HG03521 (cell line): ENCODE results near the gene CREB3L2.
"Not testable (repeated sequence)": the region's sequence is repeated elsewhere in the genome, so short reads cannot be mapped to it uniquely, and the experiment has no call there.

ENCODE experiments used
- ATAC-seq: cut with Tn5 transposase; IDR thresholded peaks from one replicate; pipeline ENCODE4 v1.9.1; 2021; ENCODE audit warnings: mild to moderate bottlenecking, moderate library complexity; ENCODE audit not compliant: unreplicated experiment

The CREB3L2 gene, protein sequence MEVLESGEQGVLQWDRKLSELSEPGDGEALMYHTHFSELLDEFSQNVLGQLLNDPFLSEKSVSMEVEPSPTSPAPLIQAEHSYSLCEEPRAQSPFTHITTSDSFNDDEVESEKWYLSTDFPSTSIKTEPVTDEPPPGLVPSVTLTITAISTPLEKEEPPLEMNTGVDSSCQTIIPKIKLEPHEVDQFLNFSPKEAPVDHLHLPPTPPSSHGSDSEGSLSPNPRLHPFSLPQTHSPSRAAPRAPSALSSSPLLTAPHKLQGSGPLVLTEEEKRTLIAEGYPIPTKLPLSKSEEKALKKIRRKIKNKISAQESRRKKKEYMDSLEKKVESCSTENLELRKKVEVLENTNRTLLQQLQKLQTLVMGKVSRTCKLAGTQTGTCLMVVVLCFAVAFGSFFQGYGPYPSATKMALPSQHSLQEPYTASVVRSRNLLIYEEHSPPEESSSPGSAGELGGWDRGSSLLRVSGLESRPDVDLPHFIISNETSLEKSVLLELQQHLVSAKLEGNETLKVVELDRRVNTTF

DNA sequence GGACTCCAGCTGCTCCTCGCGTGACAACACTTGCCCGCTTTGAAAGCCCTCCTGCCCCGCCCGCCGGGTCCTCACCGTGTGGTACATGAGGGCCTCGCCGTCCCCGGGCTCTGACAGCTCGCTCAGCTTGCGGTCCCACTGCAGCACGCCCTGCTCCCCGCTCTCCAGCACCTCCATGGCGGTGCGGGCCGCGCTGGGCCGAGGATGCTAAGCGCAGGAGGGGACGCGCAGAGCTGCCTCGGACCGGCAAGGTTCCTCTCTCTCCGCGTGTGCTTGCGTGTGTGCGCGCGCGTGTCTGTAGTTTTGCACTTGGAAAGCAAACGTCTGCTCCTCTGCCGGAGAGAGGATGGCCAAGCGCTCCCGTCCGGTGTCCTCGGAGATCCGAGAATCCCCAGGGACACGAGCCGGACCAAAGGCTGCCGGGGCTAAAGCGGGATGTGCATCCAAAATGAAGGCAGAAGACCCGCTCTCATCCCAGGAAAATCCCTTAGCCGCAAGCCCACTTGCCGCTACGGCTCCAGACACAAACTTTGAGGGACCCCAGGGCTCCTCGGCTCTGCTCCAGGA is at the start of gene CREB3L2:
Gene CREB3L2 (minus strand): TSS at position 558 of the 567 bp plus-strand sequence. CDS start 381 bp downstream, at position 177.
- ATAC-seq = peak; percentile 29

DNA sequence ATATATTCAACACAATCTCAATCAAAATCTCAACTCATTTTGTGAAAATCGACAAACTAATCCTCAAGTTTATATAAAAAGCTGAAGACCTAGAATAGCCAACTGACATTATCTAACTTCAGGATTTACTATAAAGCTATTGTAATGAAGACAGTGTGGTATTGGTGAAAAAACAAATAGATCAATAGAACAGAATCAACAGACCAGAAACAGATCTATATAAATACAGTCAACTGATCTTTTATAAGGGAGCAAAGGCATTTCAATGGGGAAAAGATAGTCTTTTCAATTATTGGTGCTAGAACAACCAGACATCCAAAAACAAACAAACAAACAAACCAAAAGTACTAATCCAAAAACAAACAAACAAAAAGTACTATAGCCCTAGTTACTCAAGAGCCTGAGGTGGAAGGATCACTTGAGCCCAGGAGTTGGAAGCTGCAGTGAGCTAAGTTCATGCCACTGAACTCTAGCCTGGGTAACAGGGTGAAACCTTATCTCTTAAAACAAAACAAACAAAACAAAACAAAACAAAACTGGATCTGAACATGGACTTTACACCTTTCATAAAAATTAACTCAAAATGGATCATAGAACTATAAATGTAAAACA is 47.7 kb upstream of the CREB3L2 start:
- no peak for ATAC-seq

DNA sequence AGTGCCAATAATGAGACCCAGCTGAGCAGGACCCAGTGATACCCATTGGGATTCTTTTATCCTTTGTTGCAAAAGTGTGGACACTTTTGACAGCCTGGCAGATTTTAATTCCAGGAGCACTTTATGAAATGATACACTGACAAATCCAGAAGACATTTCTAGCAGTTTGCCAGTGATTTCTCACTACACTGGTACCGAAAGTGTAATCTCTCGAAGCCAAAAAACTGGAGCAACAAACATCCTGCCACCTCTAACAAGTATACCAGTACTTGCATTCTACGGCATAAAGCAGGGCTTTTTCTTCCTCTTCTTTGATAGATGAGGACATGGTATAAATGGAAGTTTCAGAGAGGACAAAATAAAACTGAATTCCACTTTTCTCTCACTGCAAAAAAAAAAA is 46.0 kb upstream of the CREB3L2 start:
- ATAC-seq = no peak

DNA sequence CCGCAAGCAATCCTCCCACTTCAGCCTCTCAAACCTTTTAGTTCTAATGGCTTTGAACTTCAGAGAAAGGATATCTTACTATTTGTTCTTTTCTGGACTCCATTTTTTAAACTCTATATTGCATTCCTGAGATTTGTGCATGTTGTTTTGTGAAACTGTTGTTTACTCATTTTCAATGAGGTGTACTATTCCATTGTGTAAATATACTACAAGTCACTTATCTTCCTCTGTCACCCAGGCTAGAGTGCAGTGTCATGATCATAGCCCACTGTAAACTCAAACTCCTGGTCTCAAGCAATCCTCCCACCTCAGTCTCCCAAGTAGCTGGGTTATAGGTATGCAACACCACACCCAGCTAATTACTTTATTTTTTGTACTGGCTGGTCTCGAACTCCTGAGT is 43.0 kb upstream of the CREB3L2 start:
- ATAC-seq = no peak

DNA sequence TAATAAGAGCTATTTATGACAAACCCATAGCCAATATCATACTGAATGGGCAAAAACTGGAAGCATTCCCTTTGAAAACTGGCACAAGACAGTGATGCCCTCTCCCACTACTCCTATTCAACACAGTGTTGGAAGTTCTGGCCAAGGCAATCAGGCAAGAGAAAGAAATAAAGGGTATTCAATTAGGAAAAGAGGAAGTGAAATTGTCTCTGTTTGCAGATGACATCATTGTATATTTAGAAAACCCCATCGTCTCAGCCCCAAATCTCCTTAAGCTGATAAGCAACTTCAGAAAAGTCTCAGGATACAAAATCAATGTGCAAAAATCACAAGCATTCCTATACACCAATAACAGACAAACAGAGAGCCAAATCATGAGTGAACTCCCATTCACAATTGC is 38.2 kb upstream of the CREB3L2 start:
- not testable (repeated sequence) for ATAC-seq

DNA sequence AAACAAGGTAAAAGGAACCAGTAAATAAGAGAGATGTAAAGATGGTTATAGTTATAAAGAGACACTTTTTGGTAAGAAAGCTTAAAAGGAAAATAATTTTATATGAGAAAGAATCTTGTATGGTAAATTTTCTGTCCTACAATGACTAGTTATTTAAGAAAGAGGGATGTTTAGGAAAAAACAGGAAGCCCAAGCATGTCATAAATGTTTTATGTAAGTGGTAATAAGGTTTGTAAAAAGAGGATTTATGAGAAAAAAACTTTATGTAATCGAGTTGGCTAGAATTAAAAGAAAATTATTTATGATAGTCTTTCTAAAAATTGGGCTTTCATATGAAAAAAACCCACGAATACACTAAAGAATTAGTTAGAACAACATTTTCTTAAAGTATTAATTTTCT is 34.2 kb upstream of the CREB3L2 start:
- ATAC-seq = no peak

DNA sequence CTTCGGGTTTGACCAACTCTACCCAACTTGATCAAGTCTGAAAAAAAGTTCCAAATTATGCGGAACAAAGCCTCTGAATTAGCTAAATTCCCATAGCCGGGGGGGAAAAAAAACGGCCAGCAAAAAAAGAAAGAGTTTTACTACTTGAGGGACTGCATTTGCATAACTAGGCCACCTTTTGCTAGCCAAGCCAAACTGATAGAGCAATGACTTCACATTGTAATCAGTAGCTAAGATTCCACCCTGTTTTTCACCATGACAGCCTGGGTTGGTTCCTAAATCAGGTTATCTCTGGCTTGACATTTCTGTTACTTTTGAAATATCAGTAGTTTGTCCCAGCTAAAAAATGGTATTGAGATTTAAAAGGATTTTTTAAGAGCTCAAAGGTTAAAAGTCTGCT is 31.4 kb upstream of the CREB3L2 start:
- ATAC-seq = no peak

DNA sequence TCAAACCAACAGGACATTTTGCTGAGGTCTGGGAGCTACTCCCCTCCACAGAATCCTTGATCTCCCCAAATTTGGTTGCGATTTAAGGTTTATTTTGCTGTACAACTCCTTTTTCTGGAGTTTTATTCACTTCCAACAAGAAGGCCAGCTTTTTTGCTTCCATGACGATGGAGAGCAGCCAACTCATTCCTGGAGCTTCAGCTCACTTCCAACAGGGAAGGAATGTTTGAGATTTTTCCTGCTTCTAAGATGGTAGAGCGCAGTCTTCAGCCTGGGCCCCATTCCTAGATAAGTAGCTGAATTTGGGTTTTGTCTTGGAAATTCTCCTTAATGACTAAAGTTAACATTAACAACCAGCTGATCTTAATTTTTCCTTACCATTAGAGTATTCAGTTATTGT is 30.9 kb upstream of the CREB3L2 start:
- ATAC-seq = no peak

DNA sequence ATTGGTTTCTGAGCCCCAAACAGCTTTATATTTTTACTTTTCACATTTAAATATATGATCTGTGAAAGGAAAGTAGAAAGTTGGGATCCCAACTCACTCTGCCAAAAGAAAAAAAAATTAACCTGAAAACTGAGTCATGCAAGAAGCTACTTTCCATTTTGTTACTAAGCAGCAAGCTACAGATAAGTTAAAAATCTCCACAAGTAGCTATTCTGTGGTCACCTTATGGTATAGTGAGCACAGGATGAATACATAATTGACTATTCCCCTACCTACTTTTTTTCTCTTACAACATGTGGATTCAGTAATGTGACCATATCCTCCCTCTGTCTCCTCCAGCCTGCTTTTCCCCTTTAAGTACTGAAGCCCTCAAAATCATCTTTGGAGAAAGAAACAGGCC is 30.3 kb upstream of the CREB3L2 start:
- ATAC-seq = no peak

DNA sequence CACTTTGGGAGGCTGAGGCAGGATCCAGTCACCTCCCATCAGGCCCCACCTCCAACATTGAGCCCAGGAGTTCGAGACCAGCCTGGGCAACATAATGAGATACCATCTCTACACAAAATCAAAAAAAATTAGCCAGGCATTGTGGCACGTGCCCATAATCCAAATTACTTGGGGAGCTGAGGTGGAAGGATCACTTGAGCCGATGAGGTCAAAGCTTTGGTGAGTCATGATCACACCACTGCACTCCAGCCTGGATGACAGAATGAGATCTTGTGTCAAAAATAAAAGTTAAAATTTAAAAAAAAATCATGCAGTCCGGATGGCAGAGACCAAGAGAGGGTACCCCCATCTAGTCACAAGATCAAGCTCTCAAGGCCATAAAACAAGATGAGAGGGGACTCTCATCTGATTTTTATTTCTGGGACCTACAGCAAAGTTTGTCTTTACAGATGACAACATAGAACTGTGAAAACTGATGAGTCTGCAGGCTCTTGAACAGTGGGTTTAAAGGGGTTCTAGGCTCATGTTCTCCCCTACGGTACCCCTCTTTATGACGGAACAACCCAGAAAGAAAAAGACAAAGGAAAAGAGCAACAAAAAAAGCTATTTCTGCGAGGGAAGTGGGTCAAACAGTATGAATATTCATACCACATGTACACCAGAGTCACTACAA is 28.9 kb upstream of the CREB3L2 start:
- ATAC-seq = no peak

DNA sequence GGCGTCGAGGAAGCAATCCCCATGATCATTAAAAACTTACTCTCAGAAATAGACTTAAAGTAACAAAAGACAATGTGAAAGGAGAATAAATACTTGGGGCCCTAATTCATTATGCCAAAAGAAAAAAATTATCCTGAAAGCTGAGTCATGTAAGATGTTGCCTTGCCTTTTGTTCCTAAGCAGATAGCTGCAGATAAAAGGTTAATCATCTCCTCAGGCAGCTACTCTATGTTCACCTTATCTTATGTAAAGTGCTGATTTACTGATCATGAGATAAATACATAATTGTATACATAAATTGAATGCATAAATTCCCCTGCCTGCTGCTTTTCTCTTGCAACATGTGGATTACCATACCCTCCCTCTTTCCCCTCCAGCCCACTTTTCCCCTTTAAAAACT is 28.1 kb upstream of the CREB3L2 start:
- no peak for ATAC-seq

DNA sequence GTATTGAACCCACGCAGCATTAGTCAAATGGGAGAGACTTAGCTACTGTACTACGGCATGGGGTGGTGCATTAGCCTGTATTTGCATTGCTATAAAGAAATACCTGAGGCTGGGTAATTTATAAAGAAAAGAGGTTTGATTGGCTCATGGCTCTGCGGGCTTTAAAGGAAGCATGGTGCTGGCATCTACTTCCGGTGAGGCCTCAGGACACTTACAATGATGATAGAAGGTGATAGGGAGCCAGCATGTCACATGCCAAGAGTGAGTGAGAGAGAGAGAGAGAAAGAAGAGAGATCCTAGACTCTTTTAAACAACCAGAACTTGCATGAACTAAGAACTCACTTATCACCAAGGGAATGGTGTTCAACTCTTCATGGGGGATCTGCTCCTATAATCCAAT is 27.2 kb upstream of the CREB3L2 start:
- ATAC-seq = no peak

DNA sequence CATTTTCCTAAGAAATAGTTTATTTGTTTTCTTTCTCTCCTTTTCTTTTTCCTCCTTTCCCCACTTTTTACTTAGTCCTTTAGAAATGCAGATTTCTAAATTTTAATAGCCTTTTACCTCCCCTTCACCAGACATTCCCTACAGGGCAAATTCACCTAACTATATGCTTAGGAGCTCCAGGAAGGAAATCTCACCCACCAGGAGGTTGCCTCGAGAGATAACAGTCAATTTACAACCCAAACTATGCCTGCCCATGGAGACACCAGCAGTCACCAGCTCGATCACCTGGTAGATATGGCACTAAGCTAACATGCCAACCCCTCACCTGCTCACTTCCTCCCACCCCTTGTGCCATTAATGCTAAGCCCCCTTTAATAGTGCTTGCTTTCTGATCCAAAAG is 25.2 kb upstream of the CREB3L2 start:
- no peak for ATAC-seq

DNA sequence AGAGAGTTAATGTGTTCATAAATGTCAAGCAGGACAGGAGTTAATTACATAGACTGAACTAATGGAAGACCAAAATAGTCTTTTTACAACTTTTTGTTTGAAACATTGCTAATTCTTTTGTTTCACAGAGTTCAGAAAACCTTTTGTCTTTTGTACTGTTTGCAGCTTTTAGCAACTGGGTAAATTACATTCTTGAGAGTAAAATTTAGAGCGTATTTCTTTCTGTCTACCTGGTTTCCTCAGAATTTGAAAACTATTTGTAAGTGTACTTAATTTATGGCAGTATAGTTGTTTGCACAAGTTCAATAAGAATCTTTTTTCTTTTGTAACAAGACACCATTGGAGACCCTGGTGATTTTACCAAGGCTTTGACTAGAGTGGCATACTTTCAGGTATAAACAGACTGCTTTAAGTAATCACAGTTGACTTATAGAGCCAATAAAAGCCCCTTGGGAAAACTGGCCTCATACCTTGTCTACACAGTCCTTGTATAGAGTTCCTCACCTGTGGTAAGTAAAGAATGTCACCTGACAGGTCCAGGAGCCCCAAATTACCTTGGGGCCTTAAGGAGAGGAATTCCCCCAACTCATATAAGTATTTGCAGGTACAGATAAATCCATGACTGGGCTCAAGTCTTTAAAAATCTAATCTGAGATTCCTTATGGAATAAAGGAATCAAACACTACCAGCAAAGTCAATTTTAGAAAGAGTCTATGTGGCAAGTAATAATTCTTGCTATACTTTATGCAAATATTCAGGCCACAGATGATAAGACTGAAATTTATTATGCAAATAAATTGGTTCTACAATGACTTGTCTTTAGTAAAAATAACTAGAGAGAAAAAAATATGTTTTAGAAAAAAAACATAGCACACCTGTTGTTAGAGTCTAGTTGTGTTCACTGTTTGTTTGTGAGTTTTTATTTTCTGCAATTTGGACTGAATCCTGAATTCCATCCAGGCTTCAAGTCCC is 23.6 kb upstream of the CREB3L2 start:
- ATAC-seq = no peak

DNA sequence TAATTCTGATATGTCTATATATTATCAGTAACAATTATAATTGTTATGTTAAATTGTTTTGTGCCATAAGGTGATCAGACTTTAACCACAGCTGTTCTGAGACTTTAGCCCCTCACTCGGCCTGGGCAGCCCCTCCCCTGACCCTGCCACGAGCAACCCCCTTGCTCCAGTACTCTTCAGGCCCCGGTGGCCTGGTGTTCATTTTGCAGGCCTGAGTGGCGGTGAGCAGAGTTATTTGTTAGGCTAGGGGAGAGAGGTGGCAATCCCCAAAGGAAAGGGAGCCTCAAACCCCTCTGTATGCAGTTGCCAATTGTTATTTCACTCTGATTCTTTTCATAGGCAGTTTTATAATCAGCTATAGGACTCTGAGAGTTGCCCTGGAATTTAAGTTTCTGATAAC is 22.9 kb upstream of the CREB3L2 start:
- ATAC-seq = no peak

DNA sequence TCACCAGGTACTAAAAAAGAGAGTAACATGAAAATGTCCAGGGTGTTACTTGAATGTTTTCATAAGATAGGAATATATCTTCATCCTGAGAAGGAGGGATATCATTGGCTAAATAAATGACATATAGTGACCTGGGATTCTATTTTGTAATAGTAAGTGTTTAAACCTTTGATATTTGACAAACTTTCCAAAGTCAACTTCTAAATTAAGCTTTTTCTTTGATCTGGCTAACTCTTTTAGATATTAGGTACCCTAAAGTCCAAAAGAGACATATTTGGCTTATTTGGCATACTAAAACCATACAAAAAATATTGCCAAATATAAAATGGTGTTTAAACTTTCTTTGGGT is 22.4 kb upstream of the CREB3L2 start:
- ATAC-seq = no peak

DNA sequence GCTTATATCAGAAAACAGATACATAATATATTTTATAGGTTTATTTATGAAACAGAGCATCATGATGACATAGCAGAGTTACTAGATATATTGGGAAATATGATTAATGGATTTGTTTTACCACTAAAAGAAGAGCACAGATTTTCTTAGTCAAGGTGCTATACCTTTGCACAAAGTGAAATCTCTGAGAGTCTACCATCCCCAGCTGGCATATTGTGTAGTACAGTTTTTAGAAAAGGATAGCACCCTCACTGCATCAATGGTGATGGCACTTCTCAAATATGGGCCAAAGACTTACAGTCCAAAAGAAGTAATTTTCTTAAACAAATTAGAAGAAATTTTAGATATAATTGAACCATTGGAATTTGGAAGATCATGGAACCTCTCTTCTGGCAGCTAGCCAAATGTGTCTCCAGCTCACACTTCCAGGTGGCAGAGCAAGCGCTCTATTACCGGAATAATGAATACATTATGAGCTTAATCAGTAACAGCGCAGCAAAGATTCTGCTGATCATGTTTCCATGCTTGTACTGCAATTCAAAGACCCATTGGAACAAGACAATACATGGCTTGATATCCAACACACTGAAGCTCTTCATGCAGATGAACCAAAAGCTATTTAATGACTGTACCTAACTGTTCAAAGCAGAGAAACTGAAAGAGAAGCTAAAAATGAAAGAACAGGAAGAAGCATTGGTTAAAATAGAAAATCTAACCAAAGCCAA is 21.9 kb upstream of the CREB3L2 start:
- ATAC-seq = peak; percentile 66

DNA sequence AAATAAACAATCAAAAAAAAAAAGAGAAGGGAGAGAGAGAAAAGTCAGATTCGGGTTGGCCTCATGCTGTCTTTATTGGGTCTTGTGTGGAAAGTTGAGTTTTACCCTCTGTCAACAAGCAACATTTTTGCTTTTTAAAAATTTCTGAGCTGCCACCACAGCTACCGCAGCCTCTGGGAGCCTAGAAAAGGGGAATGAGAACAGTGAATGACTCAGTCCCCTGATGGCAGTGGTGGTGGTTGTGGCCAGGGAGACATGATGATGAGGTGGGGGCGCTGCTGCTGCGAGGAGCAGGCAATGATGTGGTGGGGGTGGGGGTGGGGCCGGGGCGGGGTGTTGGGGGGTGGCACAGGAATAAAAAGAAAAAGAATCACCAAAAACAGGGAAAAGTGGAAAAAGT is 20.0 kb upstream of the CREB3L2 start:
- no peak for ATAC-seq

DNA sequence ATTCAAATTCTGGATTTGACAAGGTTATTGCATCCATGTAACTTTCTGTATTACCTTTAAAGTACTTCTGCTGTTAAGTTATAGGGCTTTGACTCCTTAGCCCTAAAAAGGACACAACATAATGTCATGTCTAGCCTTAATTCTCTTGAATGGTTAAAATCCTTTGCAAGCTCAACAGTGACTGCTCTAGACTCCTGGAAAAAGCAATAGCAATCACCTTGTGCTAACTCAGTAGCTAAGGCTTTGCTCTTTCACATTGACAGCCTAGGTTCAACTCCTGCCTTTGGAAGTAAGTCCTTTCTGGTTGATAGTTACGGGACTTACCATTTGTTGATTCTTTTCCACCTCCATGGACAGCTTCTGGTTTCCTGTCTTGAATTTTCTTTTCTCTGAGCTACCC is 16.1 kb upstream of the CREB3L2 start:
- ATAC-seq = no peak

DNA sequence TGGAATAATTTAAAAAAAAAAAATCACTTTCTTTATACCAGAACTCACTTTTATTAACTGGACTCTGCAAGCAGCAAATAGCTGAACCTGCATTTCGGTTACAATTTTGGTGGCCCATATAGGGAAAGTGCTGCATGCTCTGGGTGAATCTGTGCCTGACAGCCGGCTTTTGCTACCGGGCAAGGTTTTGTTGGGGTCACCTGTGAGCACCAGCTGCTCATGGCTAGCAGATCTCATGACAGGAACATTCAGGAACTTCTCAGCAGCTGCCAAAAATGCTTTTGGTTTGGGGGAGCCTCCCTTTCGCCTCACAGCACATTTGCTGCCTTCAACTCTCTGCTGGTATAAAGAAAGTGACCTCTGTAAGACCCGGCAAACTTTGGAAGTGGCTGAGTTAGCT is 13.2 kb upstream of the CREB3L2 start:
- no peak for ATAC-seq
